Measurements from ENCODE around the gene HDGFL2.
A peak's percentile ranks its signal among the peaks of the same experiment; 100 is the strongest.

Gene HDGFL2

DNA sequence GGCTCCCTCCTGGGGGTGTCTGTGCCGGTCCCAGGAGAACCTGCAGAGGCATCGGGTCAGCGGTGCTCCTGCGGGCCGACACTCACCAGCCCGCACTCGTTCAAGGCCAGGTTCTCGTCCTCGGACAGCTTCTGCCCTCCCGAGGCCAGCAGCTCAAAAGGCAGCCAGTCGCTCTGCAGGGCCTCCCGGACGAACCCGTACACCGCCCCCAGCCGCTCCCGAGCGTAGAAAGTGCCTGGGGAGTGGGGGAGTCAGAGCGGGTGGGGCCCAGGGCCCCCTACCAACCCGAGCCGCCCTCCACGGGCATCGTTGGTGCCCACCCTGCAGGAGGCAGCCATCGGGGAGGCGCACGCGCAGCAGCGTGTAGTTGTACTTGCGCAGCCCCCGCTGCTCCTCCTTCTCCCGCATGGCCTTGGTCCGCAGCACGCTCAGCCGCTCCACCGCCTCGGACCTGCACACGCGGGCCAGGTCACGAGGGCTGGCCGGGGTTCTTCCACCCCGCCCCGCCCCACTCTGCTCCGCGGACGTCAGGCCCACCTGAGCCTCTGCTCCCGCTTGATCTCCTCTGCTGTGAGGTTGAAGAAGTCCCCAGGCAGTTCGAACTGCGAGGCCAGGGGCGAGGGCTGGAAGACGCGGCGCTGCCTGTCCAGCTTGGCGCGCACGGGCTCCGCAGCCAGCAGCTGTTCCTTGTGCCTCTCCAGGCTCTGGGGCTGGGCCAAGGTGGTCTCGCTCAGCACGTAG is 26.0 kb upstream of the HDGFL2 start:
- DNase-seq (ENCODE audit: low read depth), result no peak

DNA sequence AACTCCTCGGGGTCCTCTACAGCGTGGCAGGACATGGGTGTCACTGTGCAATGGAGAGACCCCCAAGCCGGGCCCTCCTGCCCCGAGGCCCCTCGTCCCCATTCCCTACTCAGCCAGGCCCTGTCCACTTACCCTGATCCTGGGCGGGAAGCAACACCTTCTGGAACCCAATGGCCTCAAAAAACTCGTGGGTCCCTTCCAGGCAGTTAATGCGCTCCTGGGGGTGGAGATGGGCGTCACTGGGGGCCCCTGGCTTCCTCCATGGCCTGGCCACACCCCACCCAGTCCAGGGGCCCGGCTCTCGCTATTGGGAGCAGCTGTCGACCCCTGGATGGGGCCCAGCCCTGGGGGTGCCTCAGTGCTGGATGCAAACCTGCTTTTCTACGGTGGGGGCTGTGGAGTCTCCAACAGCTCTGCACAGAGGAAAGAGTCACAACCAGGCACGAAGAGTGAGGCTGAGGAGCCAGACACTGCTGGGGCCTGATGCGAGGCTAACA is 25.3 kb upstream of the HDGFL2 start:
- no peak for DNase-seq (ENCODE audit: low read depth)

DNA sequence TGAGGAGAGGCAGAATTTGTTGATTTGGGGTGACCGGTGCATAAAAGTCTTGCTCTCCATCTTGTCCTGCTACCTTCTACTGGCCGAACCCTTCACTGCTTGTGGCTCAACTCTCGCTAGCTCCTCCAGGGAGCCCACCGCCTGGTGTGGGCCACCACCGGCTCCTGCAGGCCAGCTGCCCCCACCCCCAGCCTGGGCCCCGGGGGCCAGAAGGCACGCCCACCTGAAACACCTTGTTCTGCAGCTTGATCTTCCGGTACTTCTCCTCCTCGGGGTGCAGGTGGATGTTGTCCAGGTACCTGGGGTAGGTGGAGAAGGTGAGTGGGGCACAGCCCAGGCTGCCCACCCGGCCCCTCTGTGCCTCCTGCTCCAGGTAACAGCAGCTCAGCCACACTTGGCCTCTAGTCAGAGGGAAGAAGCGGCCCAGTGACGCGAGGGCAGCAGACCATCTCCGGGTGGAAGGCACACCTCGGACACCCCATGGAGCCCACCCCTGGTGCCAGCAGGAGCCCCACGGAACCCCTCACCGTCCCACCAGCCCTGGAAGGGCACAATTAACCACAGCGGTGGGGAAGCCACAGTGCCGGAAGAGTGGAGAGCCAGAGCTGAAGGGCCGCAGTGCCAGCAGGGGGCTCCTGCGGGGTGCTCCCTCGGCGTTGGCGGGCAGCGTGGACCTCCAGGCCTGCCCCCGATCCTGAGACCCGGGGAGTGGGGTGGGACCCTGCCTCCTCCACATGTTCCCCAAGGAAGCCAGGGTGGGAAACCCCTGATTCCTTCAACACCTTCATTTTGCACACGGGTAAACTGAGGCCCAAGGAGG is 24.6 kb upstream of the HDGFL2 start:
- DNase-seq (ENCODE audit: low read depth), result no peak

DNA sequence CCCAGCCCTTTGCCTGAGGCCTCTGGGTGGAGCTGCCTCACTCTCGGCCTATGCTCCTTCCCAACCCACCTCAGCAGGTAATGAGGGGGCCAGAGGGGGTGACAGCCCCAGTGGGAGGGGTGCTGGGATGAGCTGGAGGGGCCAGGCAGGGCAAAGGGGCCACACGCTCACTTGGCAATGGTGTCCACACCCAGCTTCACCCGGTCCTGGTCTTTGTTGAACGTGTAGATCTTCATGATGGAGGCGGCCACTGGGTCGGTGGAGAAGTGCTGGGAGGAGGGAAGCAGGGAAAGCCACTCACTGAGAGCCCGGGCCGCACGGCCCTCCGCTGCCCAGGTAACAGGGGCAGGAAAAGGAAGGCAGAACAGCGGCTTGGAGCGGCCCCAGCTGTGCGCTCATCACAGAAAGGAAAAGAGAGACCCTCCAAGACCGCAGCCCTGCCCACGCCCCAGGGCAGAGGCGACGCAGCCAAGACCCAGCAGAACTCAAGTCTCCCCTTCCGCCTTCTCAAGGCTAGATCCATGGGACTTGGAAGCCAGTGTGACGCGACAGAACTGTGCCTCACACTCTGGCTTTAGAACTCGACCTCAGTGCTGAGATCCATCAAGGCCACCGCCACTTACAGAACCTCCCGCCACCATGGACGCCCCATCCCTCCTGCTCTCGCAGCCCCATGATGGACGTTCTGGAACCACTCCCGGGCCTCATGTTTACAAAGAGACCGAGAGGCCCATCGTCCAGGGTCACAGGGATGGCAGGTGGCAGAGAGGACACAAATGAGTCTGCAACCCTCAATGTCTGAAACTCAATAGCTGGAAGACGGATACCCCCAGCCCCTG is 23.7 kb upstream of the HDGFL2 start:
- DNase-seq (ENCODE audit: low read depth), result no peak

DNA sequence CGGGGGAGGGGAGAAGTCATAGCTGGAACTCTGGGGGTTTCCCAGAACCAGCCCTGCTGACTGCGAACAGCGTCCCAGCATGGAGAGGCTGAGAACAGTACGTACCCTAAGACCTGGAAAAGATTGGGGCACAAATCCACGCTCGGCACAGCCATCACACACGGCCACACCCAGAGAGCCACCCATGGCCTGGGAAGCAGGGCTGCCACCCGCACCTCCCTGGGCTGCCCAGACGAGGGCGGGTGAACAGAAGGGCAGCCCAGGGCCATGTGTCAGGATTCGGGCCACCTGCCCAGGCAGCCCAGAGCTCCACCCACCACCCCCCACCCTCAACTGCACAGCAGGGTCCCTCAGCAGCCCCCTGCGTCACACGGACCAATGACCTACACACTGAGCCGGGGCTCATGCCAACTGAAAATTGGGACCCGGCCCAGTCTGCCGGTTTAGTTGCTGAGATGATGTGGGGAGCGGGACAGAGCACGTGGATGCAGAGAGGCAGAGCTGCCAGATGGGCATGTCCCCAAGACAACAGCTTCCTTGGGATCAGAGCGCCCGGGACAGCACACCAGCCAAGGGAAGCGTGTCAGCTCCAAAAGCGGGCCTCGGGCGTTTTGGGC is 23.0 kb upstream of the HDGFL2 start:
- no peak for DNase-seq (ENCODE audit: low read depth)

DNA sequence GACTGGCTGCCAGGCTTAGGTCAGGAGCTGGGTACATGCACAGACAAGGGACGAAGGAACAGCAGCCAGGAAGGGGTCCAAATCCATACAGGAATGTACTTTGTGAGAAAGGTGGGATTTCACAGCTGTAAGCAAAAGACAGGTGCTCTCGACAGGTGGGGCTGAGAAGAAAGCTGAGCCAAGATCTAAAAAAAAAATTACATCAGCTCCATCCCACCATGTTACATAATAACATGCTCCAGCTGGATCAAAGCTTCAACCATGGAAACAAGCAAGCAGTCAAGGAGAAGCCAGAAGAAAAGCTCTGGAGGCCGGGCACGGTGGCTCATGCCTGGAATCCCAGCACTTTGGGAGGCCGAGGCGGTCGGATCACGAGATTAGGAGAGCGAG is 22.5 kb upstream of the HDGFL2 start:
- DNase-seq (ENCODE audit: low read depth), result no peak

DNA sequence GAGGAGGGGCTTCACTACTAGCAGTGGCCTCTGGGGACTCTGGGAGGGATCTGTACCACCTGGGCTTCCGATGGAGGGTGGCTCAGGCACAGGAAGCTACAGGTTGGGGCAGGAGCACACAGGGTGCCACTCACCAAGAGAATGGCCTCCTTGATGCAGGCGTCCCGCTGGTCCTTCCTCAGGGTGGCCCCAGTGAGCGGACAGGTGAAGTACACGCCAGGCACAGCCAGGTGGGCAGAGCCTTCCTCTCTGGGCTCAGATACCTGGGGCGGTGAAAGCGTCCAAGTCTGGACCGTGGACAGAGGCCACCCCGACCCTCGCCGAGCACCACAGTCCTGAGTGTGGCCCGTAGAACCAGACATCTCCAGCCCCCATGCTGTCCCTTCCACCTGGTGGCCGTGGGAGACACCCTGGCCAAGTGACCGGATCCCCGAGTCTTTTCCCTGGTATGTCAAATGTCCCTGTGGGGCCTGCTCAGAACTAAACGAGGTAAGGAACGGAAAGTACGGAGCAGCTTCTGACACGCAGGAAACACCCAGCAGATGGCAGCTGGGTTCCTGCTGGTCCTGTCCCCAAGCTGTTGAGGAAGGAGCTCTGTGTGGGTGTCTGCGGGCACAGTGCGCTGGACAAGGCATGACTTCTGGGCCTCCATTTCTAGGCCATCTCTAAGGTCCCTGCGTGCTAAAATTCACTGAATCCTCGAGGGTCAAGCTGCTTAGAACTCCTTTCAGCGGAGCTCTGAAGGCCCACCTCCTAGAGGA is 19.7 kb upstream of the HDGFL2 start:
- DNase-seq (ENCODE audit: low read depth), result no peak

DNA sequence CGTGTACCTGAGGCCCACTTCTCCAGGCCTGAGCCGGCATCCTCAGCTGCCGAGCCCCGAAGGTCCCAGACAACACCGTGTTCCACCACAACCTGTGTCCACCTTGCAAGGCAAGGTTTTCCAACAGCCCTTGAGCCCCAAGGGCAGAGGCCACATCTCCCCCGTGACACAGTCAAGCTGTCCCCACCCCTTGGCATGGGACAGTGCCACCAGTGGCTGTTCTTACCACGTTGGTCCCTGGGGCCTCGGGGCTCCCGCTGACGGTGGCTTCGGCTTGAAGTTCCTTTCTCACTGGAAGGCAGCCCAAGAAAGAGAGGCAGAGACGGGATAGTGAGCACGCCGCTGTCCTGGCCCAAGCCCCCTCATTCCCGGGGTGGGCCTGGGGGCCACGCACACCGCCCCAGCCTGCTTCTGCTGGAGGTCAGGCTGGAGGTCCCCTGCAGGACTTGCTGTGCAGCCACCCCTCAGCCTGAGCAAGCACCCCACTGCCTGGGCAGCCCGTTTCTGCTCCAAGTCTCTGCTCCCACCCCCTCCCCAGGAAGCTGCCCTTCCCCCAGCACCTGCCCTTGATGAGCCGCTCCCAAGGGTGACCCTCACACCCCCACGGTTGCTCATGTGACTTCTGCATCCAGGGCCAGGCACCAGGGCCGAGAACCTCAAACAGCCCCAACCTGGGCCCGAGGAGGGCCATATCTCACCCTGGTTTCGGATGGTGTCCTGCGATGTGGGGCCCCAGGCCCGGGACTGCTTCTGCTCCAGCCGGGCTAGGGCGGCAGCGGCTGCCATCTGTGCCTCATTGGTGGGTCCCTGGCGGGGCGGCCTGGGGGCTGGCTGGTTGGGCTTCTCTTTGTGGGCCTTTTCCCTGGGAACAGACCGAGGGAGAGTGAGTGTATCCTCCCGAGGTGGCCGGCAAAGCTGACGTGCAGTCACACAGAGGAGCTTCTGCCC is 18.6 kb upstream of the HDGFL2 start:
- DNase-seq (ENCODE audit: low read depth), result no peak

DNA sequence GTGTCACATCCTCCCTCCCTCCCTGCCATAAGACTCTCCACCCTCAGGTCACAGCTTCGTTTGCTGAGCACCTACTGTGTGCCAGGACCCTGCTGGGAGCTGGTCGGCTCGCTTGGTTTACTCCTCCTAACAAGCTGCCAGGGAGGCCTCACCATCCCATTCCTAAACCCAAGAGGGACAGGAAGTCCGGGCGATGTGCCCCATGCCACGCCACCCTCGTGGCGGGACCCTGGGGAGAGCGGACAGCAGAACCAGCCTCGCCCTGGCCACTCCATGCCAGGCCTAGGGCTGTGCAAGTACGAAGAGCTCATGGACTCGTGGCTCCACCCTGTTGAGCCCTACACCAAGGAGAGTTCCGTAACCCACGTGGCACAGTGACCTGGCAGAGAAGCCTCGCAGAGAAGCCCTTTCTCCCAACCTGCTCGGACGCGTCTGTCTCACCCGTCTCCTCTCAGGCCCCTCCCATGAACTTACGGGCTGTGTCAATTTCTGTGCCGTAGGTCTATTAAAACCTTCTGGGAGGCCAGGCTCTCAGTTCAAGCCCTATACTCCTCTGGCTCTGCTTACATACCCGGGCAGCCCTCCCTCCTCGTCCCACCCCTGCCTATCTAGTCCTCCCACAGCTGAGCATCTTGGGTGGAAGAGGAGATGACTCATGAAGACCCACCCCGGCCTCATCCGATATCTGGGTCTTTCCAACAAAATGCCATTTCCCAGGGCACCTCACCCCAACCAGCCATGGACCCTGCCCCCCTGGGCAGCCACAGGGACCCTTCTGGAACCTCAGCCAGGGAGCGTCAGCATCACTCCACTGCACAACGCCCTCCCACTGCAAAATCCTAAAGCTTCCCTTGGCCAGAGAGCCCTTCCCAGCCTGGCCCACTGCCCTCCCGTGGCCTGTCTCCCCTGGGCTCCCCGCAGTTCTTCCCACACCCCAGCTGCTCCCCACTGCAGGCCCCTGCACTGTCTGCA is 17.1 kb upstream of the HDGFL2 start:
- DNase-seq (ENCODE audit: low read depth), result no peak

DNA sequence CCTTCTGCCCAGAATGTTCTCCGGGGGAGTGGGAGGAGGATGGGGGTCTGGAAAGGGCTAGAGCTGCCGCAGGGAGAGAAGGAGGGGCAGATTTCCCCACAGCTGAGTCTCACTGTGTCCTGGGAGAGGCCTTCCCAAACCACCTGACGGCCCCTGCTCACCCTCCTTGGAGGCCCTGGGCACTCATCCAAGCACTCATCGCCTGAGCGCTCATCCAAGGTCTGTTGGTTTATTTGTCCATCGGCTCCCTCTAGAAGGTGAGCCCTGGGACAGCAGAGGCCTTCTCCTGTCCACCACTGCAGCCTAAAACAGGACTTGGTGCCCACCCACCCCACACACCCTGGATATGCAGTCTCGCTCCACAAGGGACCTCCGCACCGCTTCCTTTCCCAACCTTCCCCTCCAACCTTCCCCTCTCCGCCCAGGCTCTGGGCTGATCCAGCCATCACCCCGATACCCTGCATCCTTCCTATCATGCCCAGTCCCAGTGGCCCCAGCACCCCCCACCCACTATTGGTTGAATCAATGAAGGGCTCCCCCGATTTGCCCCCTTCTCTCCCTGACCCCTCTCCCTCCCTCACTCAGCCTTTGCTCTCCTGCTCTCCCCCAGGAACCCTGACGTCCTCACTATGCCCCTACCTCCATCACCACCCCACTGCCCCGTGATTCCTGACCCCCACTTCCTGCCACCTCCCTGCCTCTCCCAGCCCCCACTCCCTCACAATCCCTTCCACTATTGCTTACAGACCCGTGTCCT is 16.2 kb upstream of the HDGFL2 start:
- no peak for DNase-seq (ENCODE audit: low read depth)

DNA sequence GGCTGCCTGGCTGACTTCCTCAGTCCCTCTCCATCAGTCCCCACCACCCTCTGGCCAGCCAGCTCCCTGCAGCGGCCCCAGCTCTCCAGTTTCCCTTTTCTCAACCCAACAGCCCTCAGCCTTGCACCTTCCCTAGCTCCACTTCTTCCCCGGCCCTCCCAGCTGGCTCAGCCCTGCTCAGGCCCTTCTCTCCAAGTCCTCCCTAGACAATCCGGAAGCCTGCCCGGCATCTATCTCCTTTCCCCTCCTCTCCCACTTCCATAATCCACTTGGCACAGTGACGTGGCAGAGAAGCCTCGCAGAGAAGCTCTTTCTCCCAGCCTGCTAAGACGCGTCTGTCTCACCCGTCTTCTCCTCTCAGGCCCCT is 15.6 kb upstream of the HDGFL2 start:
- DNase-seq (ENCODE audit: low read depth), result no peak

DNA sequence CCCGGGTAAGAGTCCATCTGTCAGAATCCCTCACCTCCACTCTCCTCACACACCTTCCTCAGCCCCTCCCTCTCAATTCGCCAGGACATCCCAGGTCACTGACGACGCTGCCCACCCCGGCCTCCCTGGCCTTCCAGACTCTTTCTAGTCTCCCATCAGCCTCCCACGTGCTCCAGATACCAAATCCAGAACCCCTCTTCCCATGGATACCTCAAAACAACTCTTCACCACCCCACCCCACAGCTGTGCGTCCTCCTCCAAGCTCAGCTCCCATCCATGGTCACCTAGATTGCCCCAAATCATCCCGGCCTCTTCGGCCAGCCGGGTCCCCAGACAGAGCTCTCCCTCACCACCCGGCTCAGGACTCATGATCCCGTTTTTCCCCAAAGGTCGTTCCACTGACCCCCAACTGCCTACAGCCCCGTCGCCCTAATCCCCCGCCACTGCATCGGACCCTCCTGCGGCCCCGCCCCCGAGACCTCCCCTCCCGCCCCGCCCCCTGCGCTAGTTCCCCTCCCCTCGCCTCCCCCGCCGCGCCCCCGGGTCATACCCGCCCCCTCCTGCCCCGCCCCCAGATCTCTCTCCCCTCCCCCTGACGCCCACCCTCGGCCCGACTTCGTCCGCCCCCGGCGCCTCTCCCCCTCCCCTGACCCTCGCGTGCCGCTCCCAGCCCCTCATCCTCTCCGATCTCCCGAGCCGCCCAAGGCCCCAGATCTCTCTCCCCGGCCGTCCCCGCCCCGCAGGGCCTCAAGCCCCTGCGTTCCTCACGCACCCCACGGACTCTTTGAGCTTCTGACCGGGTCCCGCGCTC is 15.0 kb upstream of the HDGFL2 start:
- DNase-seq (ENCODE audit: low read depth), result no peak

DNA sequence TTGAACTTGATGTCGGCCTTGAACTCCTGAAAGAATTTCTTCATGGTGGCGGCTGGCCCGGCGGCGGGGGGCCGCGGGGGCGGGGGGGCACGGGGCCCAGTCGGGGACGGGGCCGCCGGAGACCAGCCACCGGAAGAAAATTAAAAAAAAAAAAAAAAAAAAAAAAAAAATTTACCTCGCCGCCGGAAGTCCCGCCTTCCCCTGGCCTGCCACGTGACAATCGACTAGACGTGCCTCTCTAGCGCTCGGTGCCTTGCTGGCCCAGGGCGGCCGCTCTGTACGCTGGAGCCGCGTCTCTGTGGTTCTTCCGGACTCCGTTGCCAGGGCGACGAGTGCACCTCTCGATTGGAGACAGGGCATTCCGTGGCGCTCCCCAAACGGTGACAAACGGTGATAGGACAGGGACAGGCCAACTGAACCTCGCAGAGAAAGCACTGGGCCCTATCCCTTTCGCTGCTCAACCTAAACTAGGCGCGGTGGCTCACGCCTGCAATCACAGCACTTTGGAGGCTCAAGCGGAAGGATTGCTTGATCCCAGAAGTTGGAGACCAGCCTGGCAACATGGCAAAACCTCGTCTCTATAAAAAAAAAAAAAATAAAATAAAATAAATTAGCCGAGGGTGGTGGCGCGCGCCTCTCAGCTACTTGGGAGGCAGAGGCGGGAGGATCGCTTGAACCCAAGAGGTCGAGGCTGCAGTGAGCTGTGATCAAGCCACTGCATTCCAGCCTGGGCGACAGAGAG is 14.3 kb upstream of the HDGFL2 start, which contains the start of gene UBXN6:
Gene UBXN6 (minus strand): TSS at position 141 of the 742 bp plus-strand sequence. CDS start 97 bp downstream, at position 44.
- DNase-seq (ENCODE audit: low read depth), result peak; percentile 93

DNA sequence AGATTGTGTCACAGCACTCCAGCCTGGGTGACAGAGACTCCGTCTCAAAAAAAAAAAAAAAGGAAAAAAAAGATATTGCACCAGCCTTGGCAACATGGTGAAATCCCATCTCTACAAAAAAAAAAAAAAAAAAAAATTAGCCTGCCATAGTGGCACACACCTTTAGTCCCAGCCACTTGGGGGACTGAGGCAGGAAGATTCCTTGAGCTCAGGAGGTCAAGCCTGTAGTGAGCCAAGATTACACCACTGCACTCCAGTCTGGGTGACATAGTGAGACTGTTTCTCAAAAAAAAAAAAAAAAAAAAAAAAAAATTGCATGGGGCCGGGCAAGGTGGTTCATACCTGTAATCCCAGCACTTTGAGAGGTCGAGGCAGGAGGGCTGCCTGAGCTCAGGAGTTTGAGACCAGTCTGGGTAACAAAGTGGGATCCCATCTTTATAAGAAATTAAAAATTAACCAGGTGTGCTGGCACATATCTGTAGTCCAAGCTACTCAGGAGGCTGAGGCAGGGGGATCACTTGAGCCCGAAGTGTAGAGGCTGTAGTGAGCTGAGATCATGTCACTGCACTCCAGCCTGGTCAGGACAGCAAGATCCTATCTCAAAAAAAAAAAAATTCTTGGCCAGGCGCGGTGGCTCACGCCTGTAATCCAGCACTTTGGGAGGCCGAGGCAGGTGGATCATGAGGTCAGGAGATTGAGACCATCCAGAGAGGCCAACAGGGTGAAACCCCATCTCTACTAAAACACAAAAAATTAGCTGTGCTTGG is 7.1 kb upstream of the HDGFL2 start:
- DNase-seq (ENCODE audit: low read depth), result no peak

DNA sequence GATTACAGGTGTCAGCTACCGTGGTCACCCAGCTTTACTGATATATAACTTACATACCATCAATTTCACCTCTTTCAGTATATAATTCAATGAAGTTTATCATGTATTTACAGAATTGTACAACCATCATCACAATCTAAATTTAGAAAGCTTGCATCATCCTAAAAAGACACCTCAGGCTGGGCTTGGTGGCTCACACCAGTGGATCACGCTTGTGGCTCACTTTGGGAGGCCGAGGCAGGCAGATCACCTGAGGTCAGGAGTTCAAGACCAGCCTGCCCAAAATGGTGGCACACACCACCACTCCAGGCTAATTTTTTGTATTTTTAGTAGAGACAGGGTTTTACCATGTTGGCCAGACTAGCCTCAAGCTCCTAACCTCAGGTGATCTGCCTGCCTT is 4.3 kb upstream of the HDGFL2 start:
- DNase-seq (ENCODE audit: low read depth), result no peak
